Esophagus squamous epithelium (tissue), 5 donors: ENCODE data around the gene TAF3. TPM values are rescaled to one million over a fixed set of nuclear protein-coding genes. Genes with fewer than 3 reads are reported as not detected.

ENCODE experiments used
- DNase-seq: peaks from one replicate; lab custom pipeline; 2025; lab: John Stamatoyannopoulos, UW
- H3K27ac ChIP-seq, 4 donors: fragments of 200-600 bp; sonication (generic); one replicate each; pipeline ENCODE4 v1.5.1; 2016 to 2019; ENCODE audit warnings: mild to moderate bottlenecking in 1 of 4
- H3K27me3 ChIP-seq, 4 donors: fragments of 200-600 bp; sonication (generic); 1 replicate in 3 of 4; 2 replicates in 1 of 4; pipeline versions ENCODE4 v1.5.1 to v1.6.0; 2017 to 2021; ENCODE audit warnings: antibody characterized with exemption in 1 of 4
- H3K36me3 ChIP-seq, 3 donors: fragments of 200-600 bp; sonication (generic); one replicate each; pipeline ENCODE4 v1.5.1; 2016 to 2019
- H3K4me1 ChIP-seq, 3 donors: fragments of 200-600 bp; sonication (generic); one replicate each; pipeline ENCODE4 v1.5.1; 2017 to 2019
- H3K4me3 ChIP-seq, 4 donors: fragments of 200-600 bp; sonication (generic); 1 replicate in 3 of 4; 2 replicates in 1 of 4; pipeline ENCODE4 v1.5.1; 2016 to 2019; ENCODE audit warnings: mild to moderate bottlenecking in 2 of 4, moderate library complexity in 1 of 4
- H3K9me3 ChIP-seq, 3 donors: fragments of 200-600 bp; sonication (generic); one replicate each; pipeline ENCODE4 v1.5.1; 2016 to 2019
- CTCF ChIP-seq, 6 experiments: fragments of 450-650 bp in 4 of 6; fragments of 200-600 bp in 2 of 6; sonication (generic) in 2 of 6; IDR thresholded peaks; one replicate each; pipeline ENCODE4 v1.5.1; 2016 to 2019; ENCODE audit warnings: antibody characterized with exemption in 6 of 6, mild to moderate bottlenecking in 4 of 6, moderate library complexity in 4 of 6
- POLR2A ChIP-seq, 4 donors: fragments of 450-650 bp; IDR thresholded peaks; one replicate each; pipeline ENCODE4 v1.6.1; 2017; ENCODE audit warnings: antibody characterized with exemption in 4 of 4, mild to moderate bottlenecking in 4 of 4, moderate library complexity in 3 of 4
- WGBS, 2 donors: methylation state at CpG; one replicate each; pipeline ENCODE4 v1.1.5; 2018; 5-methylcytosine and 5-hydroxymethylcytosine counted together
- intact Hi-C: fragments of 100-400 bp; cut with DNase I; formaldehyde crosslinking; loops from one replicate; pipeline ENCODE4 v1.15.0; 2022
- total RNA-seq, 4 donors: library from RNA; depleted of rRNA; stranded (reverse); fragments of >200 nt; gene quantifications; one replicate each; pipeline ENCODE4 v1.1.0, GENCODE V29; 2016
- donor health status: DM: yes; HTN: yes; CAD: no.

The TAF3 gene
- total RNA-seq, 4 donors from 2014 or later = 2.6 to 5.1 (median 3.6) TPM

DNA sequence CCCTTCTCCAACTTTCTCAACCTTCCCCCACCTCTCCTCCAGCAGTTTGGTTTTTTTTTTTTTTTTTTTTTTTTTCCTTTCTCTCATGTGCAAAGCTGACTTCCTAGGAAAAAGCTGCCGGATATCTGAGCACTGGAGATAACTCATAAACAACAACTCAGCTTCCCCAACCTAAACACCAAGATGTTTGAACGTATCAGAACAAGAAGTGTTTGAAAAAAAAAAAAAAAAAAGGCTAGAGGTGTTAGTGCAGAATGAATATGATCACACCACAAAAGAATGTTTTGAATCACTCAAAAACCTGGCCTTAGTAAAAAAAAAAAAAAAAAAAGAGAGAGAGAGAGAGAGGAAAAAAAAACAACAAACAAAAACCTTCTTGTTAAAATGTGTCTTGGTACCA, 247.3 kb downstream of the TAF3 start:
- H3K27me3 ChIP-seq = peaks cover 0 to 56% (median 0%) of the 10 kb centered on the region in 4 donors
- intact Hi-C loops = no loop called here
- DNase-seq = no peak
- no peak overlapping the region for H3K27ac ChIP-seq
- no peak overlapping the region for H3K4me3 ChIP-seq
- H3K36me3 ChIP-seq = no peaks in the 10 kb centered on the region
- no peak for TF ChIP-seq POLR2A (IDR thresholded peaks at IDR 0.05)
- TF ChIP-seq CTCF (IDR thresholded peaks at IDR 0.05) = no peak
- no peaks in the 10 kb centered on the region for H3K4me1 ChIP-seq
- 0 to 27% methylated on average over 1 to 2 of the region's 2 CpGs for WGBS, 2 donors
- H3K9me3 ChIP-seq = no peaks in the 10 kb centered on the region

- H3K27ac ChIP-seq = no peak overlapping the region
- H3K4me1 ChIP-seq = no peaks in the 10 kb centered on the region
- H3K9me3 ChIP-seq = no peaks in the 10 kb centered on the region
- H3K4me3 ChIP-seq = no peak overlapping the region
- WGBS, 2 donors = 46 to 61% methylated on average over 1 of the region's 1 CpG
- no peak for DNase-seq
- intact Hi-C loops = no loop called here
- peaks cover 0 to 56% (median 0%) of the 10 kb centered on the region in 4 donors for H3K27me3 ChIP-seq
- no peaks in the 10 kb centered on the region for H3K36me3 ChIP-seq
- TF ChIP-seq CTCF (IDR thresholded peaks at IDR 0.05) (no peak), POLR2A (IDR thresholded peaks at IDR 0.05) (no peak)
Measured at GRCh38 chr10:8066124-8066523, 247.8 kb downstream of the TAF3 start.

Other genes with a start within 250 kb of the TAF3 start
- 10 to 100 TPM in 1 of 4 donors, 1 to 10 TPM in 3; 2.2 to 21.4 (median 3.3) TPM for gene ITIH5, start 151.5 kb upstream of the TAF3 start, total RNA-seq
- not detected for gene ITIH2, start 115.2 kb upstream of the TAF3 start, total RNA-seq
- gene KIN, start 30.5 kb upstream of the TAF3 start, total RNA-seq = 1 to 10 TPM; 5.3 to 9.6 (median 6.4) TPM
- gene ATP5F1C, start 30.3 kb upstream of the TAF3 start, total RNA-seq = 100 to 1,000 TPM; 190 to 380 (median 339) TPM
- gene GATA3, start 236.2 kb downstream of the TAF3 start, total RNA-seq = 1 to 10 TPM in 1 of 4 donors, under 1 TPM in 2, not detected in 1; 0.35 to 1.3 (median 0.40) TPM